HG03575 (cell line): Measurements from ENCODE around the gene SLC25A41.

Experiments used
- ATAC-seq: cut with Tn5 transposase; IDR thresholded peaks from one replicate; pipeline ENCODE4 v1.9.1; 2021; ENCODE audit not compliant: unreplicated experiment, insufficient number of reproducible peaks, low FRiP score; ENCODE audit errors: extremely low read depth

The SLC25A41 gene

GRCh38 chr19:6384381-6384780 is 49.2 kb downstream of the SLC25A41 start:
- ATAC-seq: no peak

- ATAC-seq: no peak
Observed at GRCh38 chr19:6383188-6383587, 50.4 kb downstream of the SLC25A41 start.

GRCh38 chr19:6381030-6381750 is 52.4 kb downstream of the SLC25A41 start:
- ATAC-seq: no peak

DNA sequence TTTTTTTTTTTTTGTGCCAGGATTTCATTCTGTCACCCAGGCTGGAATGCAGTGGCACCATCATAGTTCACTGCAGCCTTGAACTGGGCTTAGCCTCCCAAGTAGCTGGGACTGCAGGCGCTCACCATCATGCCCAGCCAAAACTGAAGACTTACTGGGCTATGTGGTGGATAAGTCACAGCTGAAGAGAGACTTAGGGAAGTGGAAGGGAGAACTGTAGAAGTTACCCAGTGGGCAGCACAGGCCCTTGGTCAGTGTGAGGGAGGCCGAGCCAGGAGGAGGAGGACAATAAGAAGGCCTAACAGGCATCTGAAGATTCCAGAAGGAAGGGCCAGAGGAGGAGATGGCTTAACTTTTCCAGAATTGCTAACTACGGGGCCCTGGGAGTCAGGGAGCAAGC is 53.8 kb downstream of the SLC25A41 start:
- no peak for ATAC-seq

GRCh38 chr19:6378486-6378885 is 55.1 kb downstream of the SLC25A41 start:
- ATAC-seq: no peak

DNA sequence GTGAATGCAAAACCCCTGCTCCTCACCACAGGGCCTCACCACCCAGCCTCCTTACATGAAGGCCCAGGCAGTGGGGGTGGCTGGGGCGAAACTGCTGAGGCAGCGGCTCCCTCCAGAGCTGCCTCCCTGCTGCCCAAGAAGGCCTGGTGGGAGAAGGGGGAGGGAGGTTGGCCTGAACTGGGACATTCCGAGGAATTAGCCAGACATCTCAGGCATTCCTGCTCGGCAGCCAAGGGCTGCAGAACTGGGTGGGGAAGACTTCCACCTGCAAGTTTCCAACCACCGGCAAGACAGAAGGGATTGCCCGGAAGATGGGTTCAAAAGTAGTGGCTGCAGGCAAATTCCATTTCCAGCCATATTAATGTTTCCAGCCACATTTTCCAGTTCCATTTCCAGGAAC is 55.5 kb downstream of the SLC25A41 start:
- ATAC-seq: no peak

- ATAC-seq: no peak
Observed at GRCh38 chr19:6376512-6377190, 56.9 kb downstream of the SLC25A41 start.
